ENCODE measurements around the gene HYCC1. TPM values are rescaled to one million over a fixed set of nuclear protein-coding genes. Genes with fewer than 3 reads are reported as not detected.

The HYCC1 gene
- total RNA-seq, 2 donors from 2014 or later: 82.2 to 157 TPM

DNA sequence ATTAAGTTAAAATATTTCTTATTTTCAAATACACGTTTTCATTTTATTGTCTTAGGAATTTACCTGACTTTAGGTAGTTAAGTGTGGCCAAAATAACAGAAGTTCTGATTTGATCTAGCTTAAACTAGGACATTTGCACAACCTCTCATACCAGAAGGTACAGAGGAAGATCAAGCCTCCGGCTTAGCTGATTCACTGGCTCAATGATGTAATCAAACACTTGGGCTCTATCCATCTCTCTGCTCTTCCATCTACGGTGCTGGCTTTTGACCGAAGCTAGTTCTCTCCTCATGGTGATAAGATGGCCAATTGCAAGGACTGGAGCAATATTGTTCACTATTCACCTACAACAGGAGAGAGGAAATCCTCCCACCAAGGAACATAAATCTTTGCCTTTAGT lies 12.2 kb upstream of the HYCC1 start:
- Histone ChIP-seq H3K4me3 (no peak overlapping the region), H3K36me3 (no peaks in the 10 kb centered on the region), H3K27ac (no peak overlapping the region), H3K27me3 (replicated peaks; ENCODE audit: insufficient read depth) (no peaks in the 10 kb centered on the region), H3K4me1 (ENCODE audit: control insufficient read depth in 1 of 2, low read depth in 2 of 2) (peaks cover 2% of the 10 kb centered on the region in 2 donors), H3K9me3 (no peaks in the 10 kb centered on the region)
- TF ChIP-seq, protein P1, sequence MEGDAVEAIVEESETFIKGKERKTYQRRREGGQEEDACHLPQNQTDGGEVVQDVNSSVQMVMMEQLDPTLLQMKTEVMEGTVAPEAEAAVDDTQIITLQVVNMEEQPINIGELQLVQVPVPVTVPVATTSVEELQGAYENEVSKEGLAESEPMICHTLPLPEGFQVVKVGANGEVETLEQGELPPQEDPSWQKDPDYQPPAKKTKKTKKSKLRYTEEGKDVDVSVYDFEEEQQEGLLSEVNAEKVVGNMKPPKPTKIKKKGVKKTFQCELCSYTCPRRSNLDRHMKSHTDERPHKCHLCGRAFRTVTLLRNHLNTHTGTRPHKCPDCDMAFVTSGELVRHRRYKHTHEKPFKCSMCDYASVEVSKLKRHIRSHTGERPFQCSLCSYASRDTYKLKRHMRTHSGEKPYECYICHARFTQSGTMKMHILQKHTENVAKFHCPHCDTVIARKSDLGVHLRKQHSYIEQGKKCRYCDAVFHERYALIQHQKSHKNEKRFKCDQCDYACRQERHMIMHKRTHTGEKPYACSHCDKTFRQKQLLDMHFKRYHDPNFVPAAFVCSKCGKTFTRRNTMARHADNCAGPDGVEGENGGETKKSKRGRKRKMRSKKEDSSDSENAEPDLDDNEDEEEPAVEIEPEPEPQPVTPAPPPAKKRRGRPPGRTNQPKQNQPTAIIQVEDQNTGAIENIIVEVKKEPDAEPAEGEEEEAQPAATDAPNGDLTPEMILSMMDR (IDR thresholded peaks at IDR 0.05): no peak
- no peak for DNase-seq (ENCODE audit: low spot score)
- no peak for ATAC-seq (ENCODE audit: insufficient number of reproducible peaks, low FRiP score, low read depth)

DNA sequence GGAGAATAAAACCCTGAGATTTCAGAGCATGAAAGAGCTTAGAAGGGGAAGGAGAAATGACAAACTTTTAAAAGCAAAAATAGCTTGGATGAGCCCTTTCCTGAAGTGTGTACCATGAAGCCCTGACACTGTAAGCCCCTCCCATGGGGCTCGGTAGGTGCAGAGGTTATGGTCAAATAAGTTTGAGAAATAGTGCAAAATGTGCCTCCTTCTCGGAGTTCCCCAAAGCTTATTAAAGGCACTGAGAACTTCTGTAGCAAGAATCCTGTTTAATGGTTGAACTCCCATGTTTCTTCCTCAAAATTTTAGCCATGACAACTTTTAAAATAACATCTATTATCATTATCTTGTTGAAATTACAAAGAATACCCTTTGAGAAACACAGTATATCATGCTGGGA lies 10.5 kb upstream of the HYCC1 start:
- H3K4me1 ChIP-seq (ENCODE audit: control insufficient read depth in 1 of 2, low read depth in 2 of 2): peaks cover 14 to 18% of the 10 kb centered on the region in 2 donors
- TF ChIP-seq, protein P1 (IDR thresholded peaks at IDR 0.05): no peak
- no peaks in the 10 kb centered on the region for H3K9me3 ChIP-seq
- H3K36me3 ChIP-seq: no peaks in the 10 kb centered on the region
- ATAC-seq (ENCODE audit: insufficient number of reproducible peaks, low FRiP score, low read depth) (no peak), DNase-seq (ENCODE audit: low spot score) (no peak)
- H3K27ac ChIP-seq: no peak overlapping the region
- no peak overlapping the region for H3K4me3 ChIP-seq
- no peaks in the 10 kb centered on the region for H3K27me3 ChIP-seq (replicated peaks; ENCODE audit: insufficient read depth)

DNA sequence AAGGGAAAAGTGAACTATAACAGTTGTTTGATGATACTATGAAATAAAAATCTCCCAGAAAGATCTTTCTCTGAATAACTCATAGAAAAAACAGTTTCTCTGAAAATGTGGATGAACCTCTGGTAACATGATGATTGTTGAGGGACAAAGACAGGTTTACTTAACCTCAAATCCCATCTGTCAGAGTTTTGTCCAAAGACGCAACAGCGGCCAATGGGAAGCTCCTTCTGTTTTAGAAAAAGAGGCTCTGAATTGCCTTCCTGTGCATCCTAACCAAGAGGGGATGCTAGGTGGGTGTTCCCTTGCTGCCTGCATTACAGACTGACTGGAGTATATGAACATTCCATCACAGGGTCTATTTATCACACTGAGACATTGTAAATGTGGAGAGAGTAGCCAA lies 8.9 kb upstream of the HYCC1 start:
- H3K4me3 ChIP-seq: no peak overlapping the region
- H3K27me3 ChIP-seq (replicated peaks; ENCODE audit: insufficient read depth): no peaks in the 10 kb centered on the region
- H3K27ac ChIP-seq: no peak overlapping the region
- H3K4me1 ChIP-seq (ENCODE audit: control insufficient read depth in 1 of 2, low read depth in 2 of 2): peaks cover 17 to 20% of the 10 kb centered on the region in 2 donors
- DNase-seq (ENCODE audit: low spot score) (no peak), ATAC-seq (ENCODE audit: insufficient number of reproducible peaks, low FRiP score, low read depth) (no peak)
- H3K9me3 ChIP-seq: no peaks in the 10 kb centered on the region
- no peaks in the 10 kb centered on the region for H3K36me3 ChIP-seq
- TF ChIP-seq, protein P1 (IDR thresholded peaks at IDR 0.05): no peak

DNA sequence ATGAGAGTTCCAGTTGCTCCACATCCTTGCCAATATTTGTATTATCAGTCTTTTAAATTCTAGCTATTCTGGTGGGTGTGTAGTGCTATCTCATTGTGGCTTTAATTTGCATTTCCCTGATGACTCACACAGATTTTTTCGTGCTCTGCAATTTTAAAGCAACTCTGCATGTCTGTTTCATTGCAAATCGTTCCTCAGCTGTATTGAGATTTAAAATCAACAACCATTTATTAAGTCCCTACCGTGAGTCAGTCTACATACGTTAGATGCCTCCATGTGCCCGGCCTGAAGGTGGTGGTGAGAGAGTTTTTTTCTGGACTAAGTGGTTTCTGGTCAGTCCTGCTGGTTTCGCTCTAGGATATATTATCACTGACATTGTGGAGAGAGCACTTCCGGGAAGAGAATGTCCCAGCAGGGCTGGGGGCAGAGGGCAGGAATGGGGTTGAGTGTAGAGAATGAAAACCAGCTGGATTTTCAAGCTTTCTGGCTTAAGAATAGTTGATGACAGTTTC lies 8.4 kb upstream of the HYCC1 start:
- TF ChIP-seq, protein P1 (IDR thresholded peaks at IDR 0.05): no peak
- ATAC-seq (ENCODE audit: insufficient number of reproducible peaks, low FRiP score, low read depth): no peak

DNA sequence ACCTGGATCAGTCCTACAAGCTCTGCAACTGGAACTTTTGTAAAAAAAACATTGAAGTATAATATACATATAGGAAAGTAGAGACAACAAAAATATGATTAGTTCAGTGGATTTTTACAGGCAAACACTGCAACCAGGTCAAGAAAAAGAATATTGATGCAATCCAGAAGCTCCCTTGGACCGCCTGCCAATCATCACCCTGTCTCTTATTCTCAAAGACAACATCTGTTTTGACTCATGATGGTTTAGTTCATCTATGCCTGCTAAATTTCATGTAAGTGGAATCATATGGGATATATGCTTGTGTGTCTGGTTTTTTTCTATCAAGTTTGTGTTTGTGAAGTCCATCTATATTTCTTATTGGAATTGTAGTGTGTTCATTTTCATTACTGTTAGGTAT lies 7.7 kb upstream of the HYCC1 start:
- TF ChIP-seq, protein P1 (IDR thresholded peaks at IDR 0.05): no peak
- Histone ChIP-seq H3K4me3 (no peak overlapping the region), H3K36me3 (no peaks in the 10 kb centered on the region), H3K9me3 (no peaks in the 10 kb centered on the region), H3K4me1 (ENCODE audit: control insufficient read depth in 1 of 2, low read depth in 2 of 2) (peaks cover 26 to 32% of the 10 kb centered on the region in 2 donors), H3K27ac (peak overlapping the region in 1 of 2 donors; percentile 57), H3K27me3 (replicated peaks; ENCODE audit: insufficient read depth) (no peaks in the 10 kb centered on the region)
- DNase-seq (ENCODE audit: low spot score): no peak
- no peak for ATAC-seq (ENCODE audit: insufficient number of reproducible peaks, low FRiP score, low read depth)

More for the DNA sequence above, 8.4 kb upstream of the HYCC1 start:
- Histone ChIP-seq H3K9me3 (no peaks in the 10 kb centered on the region), H3K4me1 (ENCODE audit: control insufficient read depth in 1 of 2, low read depth in 2 of 2) (peaks cover 20 to 25% of the 10 kb centered on the region in 2 donors), H3K27ac (no peak overlapping the region), H3K4me3 (no peak overlapping the region), H3K36me3 (no peaks in the 10 kb centered on the region), H3K27me3 (replicated peaks; ENCODE audit: insufficient read depth) (no peaks in the 10 kb centered on the region)
- DNase-seq (ENCODE audit: low spot score): no peak
